Measurements from ENCODE around the gene EVA1C.

DNA sequence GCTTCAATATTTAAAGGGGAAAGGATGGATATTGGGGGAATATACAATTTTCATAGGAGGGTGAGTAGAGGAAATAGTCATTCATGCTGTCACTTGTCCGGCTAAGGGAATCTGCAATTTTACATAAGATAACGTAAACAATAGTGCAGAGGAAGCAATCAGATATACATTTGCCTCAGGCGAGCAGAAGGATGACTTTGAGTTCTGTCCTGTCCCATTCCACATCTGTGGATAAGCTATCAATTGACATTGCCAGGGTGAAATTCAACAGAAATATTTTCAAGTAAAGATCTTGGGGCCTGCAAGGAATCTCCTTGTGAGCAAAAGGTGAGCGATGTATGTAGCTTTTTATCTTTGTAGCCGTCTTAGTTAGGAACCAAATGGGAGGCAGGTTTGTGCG is 32.6 kb downstream of the EVA1C start:
- TF ChIP-seq, protein P1, sequence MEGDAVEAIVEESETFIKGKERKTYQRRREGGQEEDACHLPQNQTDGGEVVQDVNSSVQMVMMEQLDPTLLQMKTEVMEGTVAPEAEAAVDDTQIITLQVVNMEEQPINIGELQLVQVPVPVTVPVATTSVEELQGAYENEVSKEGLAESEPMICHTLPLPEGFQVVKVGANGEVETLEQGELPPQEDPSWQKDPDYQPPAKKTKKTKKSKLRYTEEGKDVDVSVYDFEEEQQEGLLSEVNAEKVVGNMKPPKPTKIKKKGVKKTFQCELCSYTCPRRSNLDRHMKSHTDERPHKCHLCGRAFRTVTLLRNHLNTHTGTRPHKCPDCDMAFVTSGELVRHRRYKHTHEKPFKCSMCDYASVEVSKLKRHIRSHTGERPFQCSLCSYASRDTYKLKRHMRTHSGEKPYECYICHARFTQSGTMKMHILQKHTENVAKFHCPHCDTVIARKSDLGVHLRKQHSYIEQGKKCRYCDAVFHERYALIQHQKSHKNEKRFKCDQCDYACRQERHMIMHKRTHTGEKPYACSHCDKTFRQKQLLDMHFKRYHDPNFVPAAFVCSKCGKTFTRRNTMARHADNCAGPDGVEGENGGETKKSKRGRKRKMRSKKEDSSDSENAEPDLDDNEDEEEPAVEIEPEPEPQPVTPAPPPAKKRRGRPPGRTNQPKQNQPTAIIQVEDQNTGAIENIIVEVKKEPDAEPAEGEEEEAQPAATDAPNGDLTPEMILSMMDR (IDR thresholded peaks at IDR 0.05), result no peak
- TF ChIP-seq JUND (IDR thresholded peaks at IDR 0.05), result no peak
- TF ChIP-seq MXI1 (IDR thresholded peaks at IDR 0.05; ENCODE audit: low read depth, low read length), result no peak
- no peak for TF ChIP-seq SMC3 (IDR thresholded peaks at IDR 0.05; ENCODE audit: low read depth, low read length)
- no peak for TF ChIP-seq RAD21 (IDR thresholded peaks at IDR 0.05; ENCODE audit: low read length)
- TF ChIP-seq, protein P2, sequence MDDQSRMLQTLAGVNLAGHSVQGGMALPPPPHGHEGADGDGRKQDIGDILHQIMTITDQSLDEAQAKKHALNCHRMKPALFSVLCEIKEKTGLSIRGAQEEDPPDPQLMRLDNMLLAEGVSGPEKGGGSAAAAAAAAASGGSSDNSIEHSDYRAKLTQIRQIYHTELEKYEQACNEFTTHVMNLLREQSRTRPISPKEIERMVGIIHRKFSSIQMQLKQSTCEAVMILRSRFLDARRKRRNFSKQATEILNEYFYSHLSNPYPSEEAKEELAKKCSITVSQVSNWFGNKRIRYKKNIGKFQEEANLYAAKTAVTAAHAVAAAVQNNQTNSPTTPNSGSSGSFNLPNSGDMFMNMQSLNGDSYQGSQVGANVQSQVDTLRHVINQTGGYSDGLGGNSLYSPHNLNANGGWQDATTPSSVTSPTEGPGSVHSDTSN (IDR thresholded peaks at IDR 0.05), result no peak
- no peak for TF ChIP-seq EP300 (IDR thresholded peaks at IDR 0.05; ENCODE audit: borderline replicate concordance in 1 of 2, low read depth in 1 of 2, low read length in 1 of 2)
- TF ChIP-seq, protein P3, sequence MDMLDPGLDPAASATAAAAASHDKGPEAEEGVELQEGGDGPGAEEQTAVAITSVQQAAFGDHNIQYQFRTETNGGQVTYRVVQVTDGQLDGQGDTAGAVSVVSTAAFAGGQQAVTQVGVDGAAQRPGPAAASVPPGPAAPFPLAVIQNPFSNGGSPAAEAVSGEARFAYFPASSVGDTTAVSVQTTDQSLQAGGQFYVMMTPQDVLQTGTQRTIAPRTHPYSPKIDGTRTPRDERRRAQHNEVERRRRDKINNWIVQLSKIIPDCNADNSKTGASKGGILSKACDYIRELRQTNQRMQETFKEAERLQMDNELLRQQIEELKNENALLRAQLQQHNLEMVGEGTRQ (IDR thresholded peaks at IDR 0.05; ENCODE audit: borderline replicate concordance, low read depth, low read length), result no peak
- TF ChIP-seq RFX5 (IDR thresholded peaks at IDR 0.05; ENCODE audit: low read length), result no peak
- TF ChIP-seq TAF1 (IDR thresholded peaks at IDR 0.05; ENCODE audit: borderline replicate concordance, low read depth, low read length), result no peak
